Calu3 (cell line): Measurements from ENCODE around the gene NAV2. TPM values are rescaled to one million over a fixed set of nuclear protein-coding genes. Genes with fewer than 3 reads are reported as not detected.

ENCODE experiments used
- BruUV-seq: library from RNA; stranded (reverse); fragments of 400-500 nt; replicated peaks from 2 replicates; lab custom pipeline; 2021; lab: Mats Ljungman, UMichigan
- CTCF ChIA-PET: fragments of 300-600 bp; sonication (Branson Sonifier 250); formaldehyde crosslinking; loops from one replicate; lab custom pipeline; 2022; ENCODE audit warnings: antibody characterized with exemption; lab: Charles Lee
- DNase-seq: peaks from one replicate; pipeline ENCODE4 v3.0.0; 2022
- H3K27ac Mint-ChIP-seq: one replicate; pipeline ENCODE4 v1.8.0; 2022; ENCODE audit warnings: mixed read lengths; ENCODE audit not compliant: unreplicated experiment
- H3K27me3 Mint-ChIP-seq: one replicate; pipeline ENCODE4 v1.8.0; 2022; ENCODE audit warnings: mixed read lengths; ENCODE audit not compliant: unreplicated experiment
- H3K36me3 Mint-ChIP-seq: one replicate; pipeline ENCODE4 v1.8.0; 2022; ENCODE audit warnings: mild to moderate bottlenecking, moderate library complexity, mixed read lengths; ENCODE audit not compliant: insufficient read depth, unreplicated experiment
- H3K4me1 Mint-ChIP-seq: one replicate; pipeline ENCODE4 v1.8.0; 2022; ENCODE audit warnings: mild to moderate bottlenecking, low read depth, mixed read lengths; ENCODE audit not compliant: unreplicated experiment
- H3K4me3 Mint-ChIP-seq: one replicate; pipeline ENCODE4 v1.8.0; 2022; ENCODE audit warnings: mild to moderate bottlenecking, low read depth, moderate library complexity, mixed read lengths; ENCODE audit not compliant: unreplicated experiment
- H3K9me3 Mint-ChIP-seq: one replicate; pipeline ENCODE4 v1.8.0; 2022; ENCODE audit warnings: low read depth, mixed read lengths; ENCODE audit not compliant: unreplicated experiment
- CTCF ChIP-seq: fragments of 200-600 bp; IDR thresholded peaks from one replicate; pipeline ENCODE4 v1.8.0; 2022; ENCODE audit warnings: antibody characterized with exemption; ENCODE audit not compliant: unreplicated experiment
- intact Hi-C: fragments of 100-400 bp; cut with micrococcal nuclease; formaldehyde crosslinking; loops from one replicate; pipeline ENCODE4 v1.10.0; 2022; ENCODE audit not compliant: unreplicated experiment
- total RNA-seq: library from RNA; stranded (reverse); gene quantifications from 2 replicates; pipeline ENCODE4 v1.2.3, GENCODE V29; 2022

The NAV2 gene
- total RNA-seq, 1 experiment from 2014 or later: 21.4 TPM

- CTCF ChIA-PET: interaction anchor here (1.1 kb wide), 1 partner anchor 176 kb away, joined by 3 read pairs; no protein-coding TSS in a partner anchor
- BruUV-seq: no TSS peak
- Mint-ChIP-seq H3K4me1 (peaks cover 14% of the 10 kb centered on the region), H3K27me3 (no peaks in the 10 kb centered on the region), H3K27ac (no peak overlapping the region), H3K9me3 (no peaks in the 10 kb centered on the region), H3K4me3 (no peak overlapping the region), H3K36me3 (no peaks in the 10 kb centered on the region)
- intact Hi-C loops: no loop called here
- no peak for TF ChIP-seq CTCF
- no peak for DNase-seq
Observed at GRCh38 chr11:19735909-19736498, 23.4 kb downstream of the NAV2 start.

- no peak for TF ChIP-seq CTCF
- CTCF ChIA-PET: no interaction called here
- Mint-ChIP-seq H3K4me3 (no peak overlapping the region), H3K27me3 (no peaks in the 10 kb centered on the region), H3K27ac (no peak overlapping the region), H3K9me3 (no peaks in the 10 kb centered on the region), H3K36me3 (no peaks in the 10 kb centered on the region), H3K4me1 (peaks cover 17% of the 10 kb centered on the region)
- no peak for DNase-seq
- intact Hi-C loops: no loop called here
- BruUV-seq: no TSS peak
Observed at GRCh38 chr11:19736831-19737230, 24.2 kb downstream of the NAV2 start.

- CTCF ChIA-PET: no interaction called here
- Mint-ChIP-seq H3K36me3 (no peaks in the 10 kb centered on the region), H3K27me3 (no peaks in the 10 kb centered on the region), H3K4me3 (no peak overlapping the region), H3K27ac (no peak overlapping the region), H3K9me3 (no peaks in the 10 kb centered on the region), H3K4me1 (peaks cover 24% of the 10 kb centered on the region)
- BruUV-seq: no TSS peak
- DNase-seq: no peak
- intact Hi-C loops: no loop called here
- TF ChIP-seq CTCF: no peak
Observed at GRCh38 chr11:19737575-19737974, 24.9 kb downstream of the NAV2 start.

- Mint-ChIP-seq H3K36me3 (no peaks in the 10 kb centered on the region), H3K4me1 (peaks cover 30% of the 10 kb centered on the region), H3K4me3 (no peak overlapping the region), H3K9me3 (no peaks in the 10 kb centered on the region), H3K27me3 (no peaks in the 10 kb centered on the region), H3K27ac (no peak overlapping the region)
- DNase-seq: no peak
- intact Hi-C loops: no loop called here
- CTCF ChIA-PET: no interaction called here
- no peak for TF ChIP-seq CTCF
- no TSS peak for BruUV-seq
Observed at GRCh38 chr11:19738124-19738523, 25.5 kb downstream of the NAV2 start.
